HepG2 (cell line): ENCODE data around the gene STIP1. TPM values are rescaled to one million over a fixed set of nuclear protein-coding genes. Genes with fewer than 3 reads are reported as not detected.

Experiments used
- AGO1 ChIP-seq: fragments of 200-400 bp; formaldehyde crosslinking; IDR thresholded peaks from 2 replicates; pipeline ENCODE4 v1.6.1; 2017; ENCODE audit warnings: mild to moderate bottlenecking, low read depth, low read length, moderate library complexity; ENCODE audit not compliant: poor library complexity, severe bottlenecking
- DMTF1 ChIP-seq: sonication (generic); formaldehyde crosslinking; IDR thresholded peaks from 2 replicates; pipeline ENCODE4 v1.4.0; 2020; ENCODE audit warnings: mild to moderate bottlenecking, missing genetic modification reagents
- EEA1 ChIP-seq: sonication (generic); formaldehyde crosslinking; IDR thresholded peaks from 2 replicates; pipeline ENCODE4 v1.5.1; 2020; ENCODE audit warnings: mild to moderate bottlenecking, missing genetic modification reagents, borderline replicate concordance
- ETV6 ChIP-seq: sonication (generic); formaldehyde crosslinking; conservative IDR thresholded peaks from 2 replicates; pipeline ENCODE4 v1.4.0; 2020; ENCODE audit warnings: missing genetic modification reagents
- HDAC2 ChIP-seq: sonication (generic); formaldehyde crosslinking; IDR thresholded peaks from 2 replicates; pipeline ENCODE4 v1.4.0; 2020; ENCODE audit warnings: missing genetic modification reagents
- HIVEP1 ChIP-seq: sonication (generic); formaldehyde crosslinking; IDR thresholded peaks from 2 replicates; pipeline ENCODE4 v1.4.0; 2020; ENCODE audit warnings: mild to moderate bottlenecking, missing genetic modification reagents
- HNF1B ChIP-seq: sonication (generic); formaldehyde crosslinking; IDR thresholded peaks from 2 replicates; pipeline ENCODE4 v1.5.1; 2020; ENCODE audit warnings: mild to moderate bottlenecking, moderate library complexity, missing genetic modification reagents
- HOXD1 ChIP-seq: sonication (generic); formaldehyde crosslinking; IDR thresholded peaks from 2 replicates; pipeline ENCODE4 v1.5.0; 2020; ENCODE audit warnings: missing genetic modification reagents
- ISX ChIP-seq: sonication (generic); formaldehyde crosslinking; conservative IDR thresholded peaks from 2 replicates; pipeline ENCODE4 v1.5.0; 2020; ENCODE audit warnings: missing genetic modification reagents
- KDM2A ChIP-seq: sonication (generic); formaldehyde crosslinking; IDR thresholded peaks from 2 replicates; pipeline ENCODE4 v1.4.0; 2020; ENCODE audit warnings: low read depth, missing genetic modification reagents, borderline replicate concordance
- LRRFIP1 ChIP-seq: sonication (generic); formaldehyde crosslinking; conservative IDR thresholded peaks from 2 replicates; pipeline ENCODE4 v1.4.0; 2020; ENCODE audit warnings: missing genetic modification reagents
- MED1 ChIP-seq: sonication (generic); formaldehyde crosslinking; IDR thresholded peaks from 2 replicates; pipeline ENCODE4 v1.4.0; 2020; ENCODE audit warnings: missing genetic modification reagents
- MTERF4 ChIP-seq: sonication (generic); formaldehyde crosslinking; IDR thresholded peaks from 2 replicates; pipeline ENCODE4 v1.8.0; 2023; ENCODE audit warnings: mild to moderate bottlenecking, missing genetic modification reagents
- NCOA2 ChIP-seq: sonication (generic); formaldehyde crosslinking; IDR thresholded peaks from 2 replicates; pipeline ENCODE4 v1.8.0; 2022; ENCODE audit warnings: inconsistent platforms
- NFYC ChIP-seq: IDR thresholded peaks from 2 replicates; pipeline ENCODE4 v1.6.1; 2016; ENCODE audit warnings: missing genetic modification reagents, missing compliant biosample characterization
- PAX8 ChIP-seq: sonication (generic); formaldehyde crosslinking; IDR thresholded peaks from 2 replicates; pipeline ENCODE4 v1.8.0; 2022; ENCODE audit warnings: mild to moderate bottlenecking, missing genetic modification reagents, borderline replicate concordance
- RBM22 ChIP-seq: fragments of 200-400 bp; formaldehyde crosslinking; optimal IDR thresholded peaks from 2 replicates; pipeline ENCODE3; 2017; ENCODE audit warnings: mild to moderate bottlenecking, low read length, moderate library complexity
- ZBTB1 ChIP-seq: sonication (generic); formaldehyde crosslinking; IDR thresholded peaks from 2 replicates; pipeline ENCODE4 v1.4.0; 2020; ENCODE audit warnings: missing genetic modification reagents, borderline replicate concordance
- ZBTB38 ChIP-seq: sonication (generic); formaldehyde crosslinking; IDR thresholded peaks from 2 replicates; pipeline ENCODE4 v1.5.1; 2020; ENCODE audit warnings: mild to moderate bottlenecking, missing genetic modification reagents
- ZNF629 ChIP-seq: sonication (generic); formaldehyde crosslinking; conservative IDR thresholded peaks from 2 replicates; pipeline ENCODE4 v1.5.0; 2020; ENCODE audit warnings: missing genetic modification reagents
- ZNF839 ChIP-seq: sonication (generic); formaldehyde crosslinking; IDR thresholded peaks from 2 replicates; pipeline ENCODE4 v1.4.0; 2020; ENCODE audit warnings: missing genetic modification reagents, mild to moderate bottlenecking, borderline replicate concordance
- polyA plus RNA-seq, 8 experiments: library from polyadenylated mRNA; depleted of rRNA in 3 of 8; stranded (reverse) in 7 of 8; unstranded in 1 of 8; fragments of >200 nt; fragmentation: Illumina TruSeq in 4 of 8; extraction: Trizol in 4 of 8; gene quantifications; 2 replicates each; pipeline versions ENCODE4 v1.2.1 to v1.2.3, GENCODE V29; 2011 to 2016; ENCODE audit warnings: low read depth in 4 of 8, missing spikeins in 1 of 8, mixed read lengths in 1 of 8; ENCODE audit not compliant: insufficient read depth in 1 of 8
- total RNA-seq, 5 experiments: library from RNA; depleted of rRNA; stranded (reverse); fragments of >200 nt; fragmentation: Illumina TruSeq; extraction: Trizol; gene quantifications; 2 replicates each; pipeline ENCODE4 v1.2.3, GENCODE V29; 2016; ENCODE audit warnings: low read depth in 1 of 5

Gene STIP1
- total and polyA plus RNA-seq, 2 of the 13 experiments (the other 11 are each of a cell fraction or from before 2014, with no cell fraction given), result 81.1 to 217 TPM

- TF ChIP-seq DMTF1 (CRISPR knock-in tag), result no peak
- no peak for TF ChIP-seq RBM22
- no peak for TF ChIP-seq EEA1 (CRISPR knock-in tag)
- TF ChIP-seq AGO1, result no peak
- peak; percentile 84; the same call in 1 of the 2 replicates for TF ChIP-seq ZBTB38 (CRISPR knock-in tag)
- TF ChIP-seq NFYC (CRISPR knock-in tag), result no peak
- no peak for TF ChIP-seq LRRFIP1 (CRISPR knock-in tag)
- TF ChIP-seq KDM2A (CRISPR knock-in tag), result 0 out of 2 replicates have a peak, but pooled peaks have one; percentile 13
- no peak for TF ChIP-seq MTERF4 (CRISPR knock-in tag)
- TF ChIP-seq MED1 (CRISPR knock-in tag), result no peak
- no peak for TF ChIP-seq NCOA2 (CRISPR knock-in tag)
- no peak for TF ChIP-seq ETV6
- no peak for TF ChIP-seq ZBTB1
- no peak for TF ChIP-seq ZNF839
- TF ChIP-seq ZNF629 (CRISPR knock-in tag), result peak; percentile 89
- TF ChIP-seq ISX (CRISPR knock-in tag), result no peak
- no peak for TF ChIP-seq HOXD1
- TF ChIP-seq HNF1B (CRISPR knock-in tag), result no peak; the same call in 1 of the 2 replicates
- TF ChIP-seq PAX8 (CRISPR knock-in tag), result no peak
- no peak for TF ChIP-seq HDAC2 (CRISPR knock-in tag)
- no peak for TF ChIP-seq HIVEP1 (CRISPR knock-in tag)
Measured at GRCh38 chr11:64206457-64207255, 20.7 kb downstream of the STIP1 start, which contains the start of gene FERMT3 (continued).
